Liver (tissue), 3 donors: ENCODE measurements around the gene ATXN1.

Source experiments
- ATF3 ChIP-seq: IDR thresholded peaks from 2 replicates; pipeline ENCODE4 v1.6.1; 2016; ENCODE audit warnings: antibody characterized with exemption
- CTCF ChIP-seq: fragments of 150-350 bp; IDR thresholded peaks from 2 replicates; pipeline ENCODE4 v1.5.1; 2017; ENCODE audit warnings: improper control_type of control experiment, low read depth, low read length; ENCODE audit not compliant: missing input control
- EGR1 ChIP-seq, 2 donors: IDR thresholded peaks; 2 replicates each; pipeline ENCODE4 v1.6.1; 2016 to 2018; ENCODE audit warnings: antibody characterized with exemption in 2 of 2, low read depth in 2 of 2
- FOXA1 ChIP-seq: IDR thresholded peaks from 2 replicates; pipeline ENCODE4 v1.6.1; 2016; ENCODE audit warnings: antibody characterized with exemption
- HNF4G ChIP-seq: IDR thresholded peaks from 2 replicates; pipeline ENCODE4 v1.6.1; 2016; ENCODE audit warnings: antibody characterized with exemption
- MAX ChIP-seq: IDR thresholded peaks from 2 replicates; pipeline ENCODE4 v1.6.1; 2016; ENCODE audit warnings: antibody characterized with exemption
- REST ChIP-seq: IDR thresholded peaks from 2 replicates; pipeline ENCODE4 v1.6.1; 2016; ENCODE audit warnings: antibody characterized with exemption, mild to moderate bottlenecking
- RXRA ChIP-seq, 2 donors: IDR thresholded peaks; 2 replicates each; pipeline ENCODE4 v1.6.1; 2017 to 2018; ENCODE audit warnings: antibody characterized with exemption in 2 of 2, mild to moderate bottlenecking in 1 of 2
- TAF1 ChIP-seq: conservative IDR thresholded peaks from 2 replicates; pipeline ENCODE4 v1.6.1; 2016; ENCODE audit warnings: antibody characterized with exemption, mild to moderate bottlenecking
- YY1 ChIP-seq: IDR thresholded peaks from 2 replicates; pipeline ENCODE4 v1.6.1; 2016; ENCODE audit warnings: antibody characterized with exemption, mild to moderate bottlenecking
- ZBTB33 ChIP-seq: IDR thresholded peaks from 2 replicates; pipeline ENCODE4 v1.6.1; 2016; ENCODE audit warnings: antibody characterized with exemption
- donor health status: healthy.
- donor health status: healthy.

- TF ChIP-seq CTCF = no peak
- no peak for TF ChIP-seq FOXA1
- TF ChIP-seq REST = no peak
- no peak for TF ChIP-seq RXRA (IDR thresholded peaks at IDR 0.05)
- no peak for TF ChIP-seq EGR1 (IDR thresholded peaks at IDR 0.05; ENCODE audit: low read depth in 2 of 2)
- no peak for TF ChIP-seq TAF1
- no peak for TF ChIP-seq ZBTB33
- TF ChIP-seq ATF3 = no peak
- no peak for TF ChIP-seq YY1
- no peak for TF ChIP-seq MAX
- no peak for TF ChIP-seq HNF4G
Measured at GRCh38 chr6:16396497-16397319, 364.6 kb downstream of the ATXN1 start.
